Stimulated activated CD8-positive, alpha-beta memory T cell treated with anti-CD3 and anti-CD28 coated beads, Interleukin-4, amount 100 ng/mL, for 1 hour (primary cell): ENCODE data around the gene LGALS12.
"Not testable (repeated sequence)": the region's sequence is repeated elsewhere in the genome, so short reads cannot be mapped to it uniquely, and the experiment has no call there.

Source experiments
- DNase-seq, 2 donors: peaks; one replicate each; pipeline ENCODE4 v3.0.0-alpha.2; 2020; ENCODE audit warnings: low read depth in 2 of 2, low spot score in 1 of 2

LGALS12 gene

GRCh38 chr11:63532799-63533475 lies 27.1 kb downstream of the LGALS12 start:
- no peak for DNase-seq

GRCh38 chr11:63534076-63534475 lies 28.2 kb downstream of the LGALS12 start:
- DNase-seq, result no peak

DNA sequence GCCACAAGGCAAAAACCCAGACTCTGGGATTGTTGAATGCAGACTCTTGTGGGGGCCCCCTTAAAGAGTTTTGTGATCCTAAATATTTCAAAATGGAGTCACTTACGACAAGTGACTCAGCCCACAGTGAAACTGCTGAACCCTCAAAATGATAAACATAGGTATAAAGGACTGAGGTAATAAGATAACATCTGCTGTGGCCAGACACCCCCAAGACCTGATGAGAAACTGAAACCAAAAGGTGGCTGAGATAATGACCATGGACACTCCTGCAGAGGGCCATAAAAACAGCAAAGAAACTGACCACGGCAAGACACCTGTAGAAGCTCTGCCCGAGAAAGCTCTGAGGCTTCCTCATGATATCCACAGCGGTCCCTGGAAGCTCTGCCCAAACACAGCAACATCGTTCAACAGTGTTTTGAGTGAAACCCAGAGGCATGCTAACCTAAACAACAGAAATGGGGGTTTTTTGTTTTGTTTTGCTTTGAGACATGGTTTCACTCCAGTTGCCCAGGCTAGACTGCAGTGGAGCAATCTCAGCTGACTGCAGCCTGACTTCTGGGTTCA lies 29.1 kb downstream of the LGALS12 start:
- DNase-seq, result no peak

DNA sequence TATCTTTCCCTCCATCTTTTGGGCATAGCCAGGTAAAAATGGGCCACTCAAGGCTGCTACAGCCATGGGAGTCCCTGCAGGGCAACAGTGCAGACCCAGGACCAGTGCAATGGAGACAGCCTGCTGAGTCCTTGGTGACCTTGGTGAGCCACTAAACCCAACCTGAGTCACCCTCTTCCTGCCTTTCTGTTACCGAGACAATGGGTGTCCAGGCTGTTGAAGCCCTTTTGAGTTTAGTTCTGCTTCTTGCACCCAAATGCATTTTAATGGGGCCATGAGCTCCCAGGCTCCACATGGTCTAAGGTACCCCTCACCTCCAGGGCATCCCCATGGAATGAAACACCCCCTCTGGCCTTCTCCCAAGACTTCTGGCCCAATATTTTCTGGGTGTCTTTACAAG lies 29.9 kb downstream of the LGALS12 start:
- DNase-seq, result no peak

DNA sequence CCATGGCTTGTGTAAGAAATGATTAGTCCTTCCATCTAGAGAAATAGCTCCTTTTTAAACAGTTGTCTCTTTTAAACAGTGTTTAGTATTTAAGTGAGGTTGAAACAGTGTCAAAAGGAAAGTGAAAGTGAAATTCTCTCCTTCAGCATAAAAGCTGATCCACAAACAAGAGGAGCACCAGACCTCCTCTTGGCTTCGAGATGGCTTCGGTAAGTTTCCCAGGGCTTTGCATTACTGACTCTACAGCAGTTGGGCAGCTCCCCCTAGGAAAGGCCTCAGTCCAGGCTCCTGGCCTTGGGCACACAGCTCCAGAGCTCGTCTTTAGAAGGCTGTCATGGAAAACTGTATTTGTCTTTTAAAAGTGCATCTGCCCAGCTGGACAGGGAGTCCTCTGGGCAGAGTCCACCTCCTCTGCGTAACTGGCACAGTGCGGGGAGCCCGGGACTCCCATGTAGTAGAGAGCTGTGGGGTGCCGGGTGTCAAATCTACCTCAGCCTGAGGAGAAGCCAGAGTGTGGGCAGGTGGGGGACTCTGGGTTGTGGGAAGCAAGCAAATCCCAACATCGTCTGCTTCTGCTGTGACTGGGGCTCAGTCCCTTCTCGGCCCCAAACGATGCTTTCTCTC lies 30.9 kb downstream of the LGALS12 start, which contains the start of gene PLAAT4:
Gene PLAAT4, plus strand, starts transcription at position 140 of the 624 bp plus-strand sequence. Its CDS starts 61 bp downstream, at position 201.
- DNase-seq, result no peak

DNA sequence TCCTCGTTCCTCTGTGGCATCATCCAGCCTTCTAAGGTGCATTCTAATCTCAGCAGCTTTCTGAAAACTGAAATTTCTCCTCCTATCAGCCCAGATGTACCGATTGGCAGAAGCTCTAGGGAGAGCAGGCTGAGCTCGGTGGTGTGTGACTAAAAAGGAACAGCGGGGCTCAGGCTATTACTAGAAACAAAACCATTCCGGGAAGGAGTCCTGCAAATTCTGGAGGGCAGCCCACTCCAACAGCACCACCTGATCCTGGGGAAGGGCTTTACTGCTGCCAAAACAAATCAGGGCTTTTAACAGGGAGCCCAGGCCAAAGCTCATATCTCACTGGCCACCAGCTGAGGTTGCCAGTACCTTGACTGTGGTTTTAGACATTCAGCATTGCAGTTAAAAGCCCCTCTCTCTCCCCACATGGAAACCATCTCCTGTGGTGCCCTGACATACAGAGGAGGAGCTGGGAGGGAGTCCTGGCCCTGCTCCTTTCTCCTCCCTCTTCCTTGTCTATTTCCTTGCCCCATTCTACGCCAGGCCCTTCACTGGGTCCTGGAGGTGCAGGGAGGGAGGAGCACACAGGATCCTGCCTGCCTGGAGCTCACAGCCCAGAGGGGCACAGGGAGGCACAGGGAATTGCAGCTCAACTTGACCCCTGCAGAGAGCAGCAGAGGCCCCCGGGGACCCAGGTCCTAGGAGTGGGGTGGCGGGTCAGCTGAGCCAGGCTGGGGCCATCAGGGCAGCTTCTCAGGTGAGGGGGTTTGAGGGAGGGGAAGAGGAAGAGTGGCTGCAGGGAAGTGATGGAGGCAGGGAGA lies 31.6 kb downstream of the LGALS12 start:
- DNase-seq, result no peak

GRCh38 chr11:63542506-63542905 lies 36.6 kb downstream of the LGALS12 start:
- DNase-seq, result not testable (repeated sequence)

GRCh38 chr11:63543711-63544110 lies 37.8 kb downstream of the LGALS12 start:
- no peak for DNase-seq

GRCh38 chr11:63547061-63547460 lies 41.2 kb downstream of the LGALS12 start:
- DNase-seq, result no peak

DNA sequence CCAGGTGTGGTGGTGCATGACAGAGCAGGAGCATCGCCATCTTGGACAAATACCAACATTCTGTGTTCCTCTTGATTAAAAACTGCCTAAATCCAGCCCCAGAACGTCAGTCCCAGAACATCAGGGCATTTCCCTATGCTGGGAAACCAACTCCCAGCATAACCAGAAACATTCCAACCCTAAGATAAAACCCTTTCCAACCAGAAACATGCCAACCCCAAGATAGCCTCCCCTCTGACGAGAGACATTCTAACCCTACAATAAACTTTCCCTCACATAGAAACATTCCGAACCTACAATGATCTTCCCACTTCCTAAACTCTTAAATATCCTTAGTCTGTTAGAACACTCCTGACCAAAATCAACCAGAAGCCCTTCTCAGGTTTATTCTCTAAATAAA lies 42.3 kb downstream of the LGALS12 start:
- no peak for DNase-seq

- DNase-seq, result no peak
Measured at GRCh38 chr11:63549411-63549810, 43.5 kb downstream of the LGALS12 start.

GRCh38 chr11:63550156-63550700 lies 44.3 kb downstream of the LGALS12 start:
- DNase-seq, result not testable (repeated sequence)

GRCh38 chr11:63551091-63551888 lies 45.4 kb downstream of the LGALS12 start:
- DNase-seq, result no peak

- no peak for DNase-seq
Measured at GRCh38 chr11:63551889-63552266, 46.0 kb downstream of the LGALS12 start.

GRCh38 chr11:63552921-63553320 lies 47.0 kb downstream of the LGALS12 start:
- DNase-seq, result no peak

- DNase-seq, result no peak
Measured at GRCh38 chr11:63553759-63554158, 47.9 kb downstream of the LGALS12 start.

GRCh38 chr11:63554877-63555223 lies 49.0 kb downstream of the LGALS12 start:
- DNase-seq, result no peak

- DNase-seq, result no peak
Measured at GRCh38 chr11:63556404-63557013, 50.6 kb downstream of the LGALS12 start.

DNA sequence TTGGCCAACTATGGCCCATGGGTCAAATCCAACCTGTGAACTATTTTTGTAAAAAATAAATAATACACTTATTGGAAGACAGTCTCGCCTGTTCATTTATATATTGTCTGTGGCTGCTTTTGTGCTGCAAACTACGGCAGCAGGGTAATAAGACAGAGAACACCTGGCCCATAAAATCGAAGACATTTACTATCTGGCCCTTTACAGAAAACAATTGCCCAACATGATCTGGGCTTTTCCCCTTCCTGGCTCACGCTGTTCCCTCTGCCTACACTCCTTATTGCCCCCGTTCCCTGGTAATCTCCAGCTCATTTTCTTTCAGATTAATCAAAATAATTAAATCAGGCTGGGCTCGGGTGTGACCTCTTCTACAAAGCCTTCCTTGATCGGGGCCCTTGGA lies 51.7 kb downstream of the LGALS12 start:
- DNase-seq, result no peak

GRCh38 chr11:63558459-63559157 lies 52.7 kb downstream of the LGALS12 start:
- no peak for DNase-seq
